Fibroblast of lung (primary cell): Measurements from ENCODE around the gene NCAN. TPM values are rescaled to one million over a fixed set of nuclear protein-coding genes. Genes with fewer than 3 reads are reported as not detected.

ENCODE experiments used
- DNase-seq, 2 donors: peaks; one replicate each; pipeline versions ENCODE4 v3.0.0 to v3.0.0-alpha.2; 2010; ENCODE audit warnings: low read depth in 2 of 2
- H2AFZ ChIP-seq: 2 replicates; pipeline ENCODE4 v1.5.1; 2012; ENCODE audit warnings: low read length, control low read depth, inconsistent platforms
- H3K27ac ChIP-seq: 2 replicates; pipeline ENCODE4 v1.5.1; 2011; ENCODE audit warnings: low read length, control low read depth; ENCODE audit not compliant: insufficient read depth
- H3K27me3 ChIP-seq: 2 replicates; pipeline ENCODE4 v1.5.1; 2011; ENCODE audit warnings: mild to moderate bottlenecking, low read length; ENCODE audit not compliant: control insufficient read depth, insufficient read depth
- H3K36me3 ChIP-seq: 2 replicates; pipeline ENCODE4 v1.5.1; 2011; ENCODE audit warnings: low read length; ENCODE audit not compliant: control insufficient read depth, insufficient read depth
- H3K4me1 ChIP-seq: 2 replicates; pipeline ENCODE4 v1.5.1; 2011; ENCODE audit warnings: low read length; ENCODE audit not compliant: control insufficient read depth, insufficient read depth; ENCODE audit errors: extremely low read depth
- H3K4me2 ChIP-seq: 2 replicates; pipeline ENCODE4 v1.5.1; 2011; ENCODE audit warnings: low read length, control low read depth; ENCODE audit not compliant: insufficient read depth; ENCODE audit errors: extremely low read depth
- H3K4me3 ChIP-seq, 4 experiments: fragments of 200-600 bp in 1 of 4; sonication (generic) in 1 of 4; replicated peaks in 1 of 4; 2 replicates each; pipeline ENCODE4 v1.5.1; 2011 to 2016; ENCODE audit warnings: low read length in 4 of 4, low read depth in 3 of 4, mild to moderate bottlenecking in 3 of 4, control low read depth in 2 of 4, inconsistent platforms in 1 of 4, mixed read lengths in 1 of 4; ENCODE audit not compliant: insufficient read depth in 1 of 4; ENCODE audit errors: control extremely low read depth in 1 of 4
- H3K79me2 ChIP-seq: 2 replicates; pipeline ENCODE4 v1.5.1; 2012; ENCODE audit warnings: mild to moderate bottlenecking, low read length, inconsistent platforms; ENCODE audit not compliant: control insufficient read depth, insufficient read depth
- H3K9ac ChIP-seq: 2 replicates; pipeline ENCODE4 v1.5.1; 2011; ENCODE audit warnings: mild to moderate bottlenecking, low read length, control low read depth; ENCODE audit not compliant: insufficient read depth
- H3K9me3 ChIP-seq: 2 replicates; pipeline ENCODE4 v1.5.1; 2012; ENCODE audit warnings: low read depth, low read length; ENCODE audit not compliant: control insufficient read depth, insufficient read depth
- H4K20me1 ChIP-seq: 2 replicates; pipeline ENCODE4 v1.5.1; 2011; ENCODE audit warnings: low read length; ENCODE audit not compliant: control insufficient read depth, insufficient read depth; ENCODE audit errors: extremely low read depth
- EZH2 ChIP-seq: IDR thresholded peaks from 2 replicates; pipeline ENCODE4 v1.5.1; 2012; ENCODE audit warnings: low read length, control low read depth, mild to moderate bottlenecking; ENCODE audit errors: missing control alignments
- polyA plus RNA-seq, 2 donors: library from polyadenylated mRNA; depleted of rRNA in 1 of 2; stranded (reverse) in 1 of 2; unstranded in 1 of 2; fragments of >200 nt; gene quantifications; 2 replicates each; pipeline ENCODE4 v1.2.1, GENCODE V29; 2011 to 2012; ENCODE audit warnings: missing spikeins in 1 of 2
- total RNA-seq: library from RNA; depleted of rRNA; stranded (reverse); fragments of >200 nt; gene quantifications from 2 replicates; pipeline ENCODE4 v1.2.1, GENCODE V29; 2014
- TF ChIP-seq, protein P1 (sequence below), 2 donors: IDR thresholded peaks in 1 of 2; conservative IDR thresholded peaks in 1 of 2; 1 replicate in 1 of 2; 2 replicates in 1 of 2; pipeline ENCODE4 v1.5.1; 2011 to 2012; ENCODE audit warnings: low read length in 2 of 2, control low read depth in 1 of 2, inconsistent platforms in 1 of 2, low read depth in 1 of 2, mild to moderate bottlenecking in 1 of 2

NCAN gene
- total and polyA plus RNA-seq, 2 donors (not counting 1 experiment from before 2014, with no cell fraction given) = under 0.01 TPM; not detected in 1

DNA sequence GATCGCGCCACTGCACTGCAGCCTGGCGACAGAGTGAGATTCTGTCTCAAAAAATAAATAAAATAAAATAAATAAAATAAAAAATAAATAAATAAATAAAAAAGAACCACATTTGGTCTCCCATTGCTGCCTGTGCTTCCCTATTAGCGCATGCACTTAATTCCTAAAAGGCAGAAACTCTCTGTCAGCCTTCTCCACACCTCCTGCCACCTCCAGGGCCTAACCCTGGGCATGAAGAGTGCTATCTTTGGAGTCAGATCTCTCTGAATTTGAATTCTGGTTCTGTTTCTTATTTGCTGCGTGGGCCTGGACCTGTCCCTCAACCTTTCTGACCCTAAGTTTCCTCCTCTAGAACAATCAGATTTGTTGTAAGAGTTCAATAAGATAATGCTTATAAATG is 11.3 kb downstream of the NCAN start:
- H3K79me2 ChIP-seq = no peaks in the 10 kb centered on the region
- H3K4me3 ChIP-seq = no peak overlapping the region
- no peak overlapping the region for H3K9ac ChIP-seq
- no peaks in the 10 kb centered on the region for H3K4me1 ChIP-seq
- no peaks in the 10 kb centered on the region for H4K20me1 ChIP-seq
- no peaks in the 10 kb centered on the region for H3K36me3 ChIP-seq
- TF ChIP-seq, protein P1, sequence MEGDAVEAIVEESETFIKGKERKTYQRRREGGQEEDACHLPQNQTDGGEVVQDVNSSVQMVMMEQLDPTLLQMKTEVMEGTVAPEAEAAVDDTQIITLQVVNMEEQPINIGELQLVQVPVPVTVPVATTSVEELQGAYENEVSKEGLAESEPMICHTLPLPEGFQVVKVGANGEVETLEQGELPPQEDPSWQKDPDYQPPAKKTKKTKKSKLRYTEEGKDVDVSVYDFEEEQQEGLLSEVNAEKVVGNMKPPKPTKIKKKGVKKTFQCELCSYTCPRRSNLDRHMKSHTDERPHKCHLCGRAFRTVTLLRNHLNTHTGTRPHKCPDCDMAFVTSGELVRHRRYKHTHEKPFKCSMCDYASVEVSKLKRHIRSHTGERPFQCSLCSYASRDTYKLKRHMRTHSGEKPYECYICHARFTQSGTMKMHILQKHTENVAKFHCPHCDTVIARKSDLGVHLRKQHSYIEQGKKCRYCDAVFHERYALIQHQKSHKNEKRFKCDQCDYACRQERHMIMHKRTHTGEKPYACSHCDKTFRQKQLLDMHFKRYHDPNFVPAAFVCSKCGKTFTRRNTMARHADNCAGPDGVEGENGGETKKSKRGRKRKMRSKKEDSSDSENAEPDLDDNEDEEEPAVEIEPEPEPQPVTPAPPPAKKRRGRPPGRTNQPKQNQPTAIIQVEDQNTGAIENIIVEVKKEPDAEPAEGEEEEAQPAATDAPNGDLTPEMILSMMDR (conservative IDR thresholded peaks at IDR 0.05 in 1 of 2, IDR thresholded peaks at IDR 0.05 in 1 of 2; ENCODE audit: low read depth in 1 of 2, low read length in 2 of 2) = no peak
- TF ChIP-seq EZH2 = no peak
- H2AFZ ChIP-seq = no peak overlapping the region
- no peak for DNase-seq
- no peak overlapping the region for H3K4me2 ChIP-seq
- peaks cover 11% of the 10 kb centered on the region for H3K27me3 ChIP-seq
- H3K9me3 ChIP-seq = no peaks in the 10 kb centered on the region
- no peak overlapping the region for H3K27ac ChIP-seq

DNA sequence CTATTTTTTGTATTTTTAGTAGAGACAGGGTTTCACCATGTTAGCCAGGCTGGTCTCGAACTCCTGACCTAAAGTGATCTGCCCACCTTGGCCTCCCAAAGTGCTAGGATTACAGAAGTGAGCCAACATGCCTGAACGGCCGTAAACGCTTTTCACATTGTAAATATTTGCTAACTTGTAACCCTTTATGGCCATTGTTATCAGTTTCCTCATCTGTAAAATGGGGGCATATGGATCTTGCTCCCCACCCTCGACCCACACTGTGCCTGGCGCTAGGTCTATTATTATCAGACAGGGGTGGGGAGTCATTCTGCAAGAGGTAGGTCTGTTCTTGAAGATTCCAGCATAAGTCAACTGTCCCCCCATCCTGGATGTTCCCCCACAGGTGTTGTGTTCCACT is 11.9 kb downstream of the NCAN start:
- H3K27me3 ChIP-seq = peaks cover 11% of the 10 kb centered on the region
- H3K4me1 ChIP-seq = no peaks in the 10 kb centered on the region
- H3K79me2 ChIP-seq = no peaks in the 10 kb centered on the region
- no peaks in the 10 kb centered on the region for H4K20me1 ChIP-seq
- H3K27ac ChIP-seq = no peak overlapping the region
- no peaks in the 10 kb centered on the region for H3K9me3 ChIP-seq
- no peak for DNase-seq
- H3K4me2 ChIP-seq = no peak overlapping the region
- no peak overlapping the region for H2AFZ ChIP-seq
- TF ChIP-seq, protein P1 (conservative IDR thresholded peaks at IDR 0.05 in 1 of 2, IDR thresholded peaks at IDR 0.05 in 1 of 2; ENCODE audit: low read depth in 1 of 2, low read length in 2 of 2) = no peak
- TF ChIP-seq EZH2 = no peak
- no peak overlapping the region for H3K9ac ChIP-seq
- no peaks in the 10 kb centered on the region for H3K36me3 ChIP-seq
- no peak overlapping the region for H3K4me3 ChIP-seq

DNA sequence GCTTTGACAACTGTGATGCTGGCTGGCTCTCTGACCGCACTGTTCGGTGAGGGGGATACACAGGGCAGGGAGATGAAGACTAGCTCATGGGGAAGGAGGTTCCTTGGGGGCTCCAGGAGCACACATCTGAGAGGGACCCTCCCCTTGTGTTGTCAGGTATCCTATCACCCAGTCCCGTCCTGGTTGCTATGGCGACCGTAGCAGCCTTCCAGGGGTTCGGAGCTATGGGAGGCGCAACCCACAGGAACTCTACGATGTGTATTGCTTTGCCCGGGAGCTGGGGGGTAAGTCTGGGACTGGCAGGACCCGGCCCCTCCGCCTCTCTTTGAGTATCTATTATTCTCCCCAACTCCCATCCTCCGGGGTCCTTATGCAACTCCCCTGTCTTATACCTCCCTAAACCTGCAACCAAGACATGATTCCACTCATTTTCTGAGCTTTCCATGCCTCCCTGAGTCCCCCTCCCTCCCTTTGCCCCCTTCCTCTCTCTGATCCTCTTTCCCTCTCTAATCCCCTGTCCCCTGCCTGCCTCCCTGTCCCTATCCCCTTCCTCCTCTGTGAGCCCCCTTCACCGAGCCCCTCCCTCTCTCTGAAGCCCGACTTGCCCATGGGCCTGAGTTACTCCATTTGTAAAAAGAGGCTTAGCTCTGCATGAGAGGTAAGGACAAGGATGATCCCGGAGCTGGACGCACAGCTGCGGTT is 12.5 kb downstream of the NCAN start:
- no peaks in the 10 kb centered on the region for H3K36me3 ChIP-seq
- no peak overlapping the region for H3K27ac ChIP-seq
- no peak for TF ChIP-seq EZH2
- TF ChIP-seq, protein P1 (conservative IDR thresholded peaks at IDR 0.05 in 1 of 2, IDR thresholded peaks at IDR 0.05 in 1 of 2; ENCODE audit: low read depth in 1 of 2, low read length in 2 of 2) = no peak
- no peaks in the 10 kb centered on the region for H3K79me2 ChIP-seq
- no peaks in the 10 kb centered on the region for H3K4me1 ChIP-seq
- no peaks in the 10 kb centered on the region for H3K9me3 ChIP-seq
- no peak overlapping the region for H3K4me3 ChIP-seq
- no peak for DNase-seq
- no peaks in the 10 kb centered on the region for H4K20me1 ChIP-seq
- H3K27me3 ChIP-seq = peaks cover 11% of the 10 kb centered on the region
- H3K4me2 ChIP-seq = no peak overlapping the region
- no peak overlapping the region for H3K9ac ChIP-seq
- H2AFZ ChIP-seq = no peak overlapping the region
